SW 1271 (cell line): ENCODE data around the gene USP6NL.

Source experiments
- DNase-seq, 2 experiments: peaks; one replicate each; lab custom pipeline; 2025; lab: John Stamatoyannopoulos, UW

USP6NL gene

DNA sequence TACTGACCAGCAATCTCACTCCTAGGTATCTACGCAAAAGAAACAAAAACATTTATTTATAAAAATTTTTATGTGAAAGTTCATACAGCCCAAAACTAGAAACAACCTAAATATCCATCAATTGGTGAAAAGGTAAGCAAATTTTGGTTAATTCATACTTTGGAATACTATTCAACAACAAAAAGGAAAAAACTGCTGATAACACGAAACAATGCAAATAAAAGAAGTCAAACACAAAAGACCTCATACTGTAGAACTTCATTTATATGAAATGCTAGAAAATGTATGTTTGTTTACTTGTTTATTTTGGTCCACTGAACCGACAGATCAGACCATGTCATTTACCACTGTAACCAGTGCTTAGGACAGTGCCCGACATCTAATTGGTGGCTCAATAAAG lies 60.3 kb downstream of the USP6NL start:
- no peak for DNase-seq

- no peak for DNase-seq
Measured at GRCh38 chr10:11548768-11549099, 62.7 kb downstream of the USP6NL start.

DNA sequence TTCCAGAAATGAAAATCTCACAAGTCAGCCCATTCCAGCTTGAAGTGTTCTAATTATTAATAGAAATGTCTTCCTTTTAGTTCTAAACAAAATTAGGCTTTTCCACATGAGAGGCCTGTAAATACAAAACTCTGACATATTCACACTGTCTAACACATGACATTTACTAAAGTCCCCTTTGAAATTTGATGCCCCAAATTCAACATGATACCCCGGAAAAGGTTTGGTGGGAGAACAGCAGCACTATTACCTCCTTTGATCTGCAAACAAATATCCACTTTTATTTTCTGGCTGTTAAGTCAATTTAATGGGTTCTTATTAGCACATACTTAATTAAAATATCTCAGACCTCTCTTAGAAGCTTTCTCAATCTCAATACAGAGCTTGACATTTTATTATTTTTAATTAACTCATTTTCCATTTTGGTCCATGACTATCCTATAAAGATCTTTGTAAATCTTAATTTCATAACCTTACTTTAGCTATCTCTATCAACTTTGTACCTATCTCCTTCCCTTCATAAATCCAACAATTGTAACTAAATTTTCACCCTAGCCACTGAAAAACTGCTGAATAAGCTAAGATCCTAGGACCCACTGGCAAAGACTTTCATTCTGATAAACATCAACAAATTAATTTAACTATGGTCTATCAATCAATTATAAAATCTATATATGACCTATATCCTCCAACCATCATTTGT lies 63.2 kb downstream of the USP6NL start:
- DNase-seq, result no peak

DNA sequence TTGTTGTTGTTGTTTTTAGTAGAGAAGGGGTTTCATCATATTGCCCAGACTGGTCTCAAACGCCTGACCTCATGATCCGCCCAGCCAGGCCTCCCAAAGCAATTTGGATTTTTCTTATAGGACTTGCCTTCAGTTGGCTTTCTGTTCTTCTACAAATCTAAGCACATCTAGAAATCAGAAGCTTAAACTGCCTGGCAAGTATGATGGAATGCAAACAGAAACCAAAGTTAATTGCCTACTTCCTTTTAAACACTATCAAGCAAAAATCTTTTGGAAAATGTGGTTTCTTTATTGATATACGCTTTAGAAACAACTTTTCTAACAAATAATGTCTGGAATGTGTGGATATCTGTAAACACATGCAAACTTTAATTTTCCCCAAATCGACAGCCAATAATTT lies 64.9 kb downstream of the USP6NL start:
- no peak for DNase-seq

DNA sequence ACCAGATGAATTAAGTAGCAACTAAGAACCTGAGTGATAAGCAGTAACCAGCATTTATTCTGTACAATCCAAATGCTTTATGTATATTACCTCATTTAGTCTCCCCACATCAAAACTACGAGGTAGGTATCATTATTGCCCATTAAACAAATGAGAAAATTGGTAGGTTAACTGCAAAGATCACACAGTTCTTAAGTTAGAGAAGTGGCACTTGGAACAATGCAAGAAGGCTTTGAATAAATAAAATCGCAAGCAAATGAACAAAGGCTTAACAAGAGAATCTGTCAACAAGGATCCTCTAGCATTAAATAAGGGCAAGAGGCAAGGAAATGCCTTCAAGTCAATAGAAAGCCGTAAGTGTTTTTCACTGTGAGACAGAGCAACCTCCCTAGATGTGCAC lies 70.2 kb downstream of the USP6NL start:
- DNase-seq, result no peak

- DNase-seq, result no peak
Measured at GRCh38 chr10:11539191-11539868, 72.1 kb downstream of the USP6NL start.

DNA sequence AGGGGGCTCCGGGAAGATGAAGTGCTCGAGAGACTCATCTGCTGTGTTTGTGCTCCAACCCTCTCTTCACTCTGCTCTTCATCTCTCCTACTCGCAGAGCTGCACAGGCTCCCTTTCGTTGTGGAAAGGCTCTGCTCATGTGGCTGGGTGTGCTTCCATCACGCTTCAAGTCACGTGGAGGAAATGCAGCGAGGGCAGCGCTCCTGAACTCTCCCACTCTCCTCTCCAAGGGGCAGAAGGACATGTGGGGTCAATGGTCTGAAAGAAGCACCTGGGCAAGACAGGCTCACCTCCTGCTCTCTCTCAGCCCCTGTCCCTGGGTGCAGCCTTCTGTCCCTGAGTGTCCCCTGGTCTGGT lies 72.6 kb downstream of the USP6NL start:
- no peak for DNase-seq

GRCh38 chr10:11536228-11536627 lies 75.2 kb downstream of the USP6NL start:
- no peak for DNase-seq

DNA sequence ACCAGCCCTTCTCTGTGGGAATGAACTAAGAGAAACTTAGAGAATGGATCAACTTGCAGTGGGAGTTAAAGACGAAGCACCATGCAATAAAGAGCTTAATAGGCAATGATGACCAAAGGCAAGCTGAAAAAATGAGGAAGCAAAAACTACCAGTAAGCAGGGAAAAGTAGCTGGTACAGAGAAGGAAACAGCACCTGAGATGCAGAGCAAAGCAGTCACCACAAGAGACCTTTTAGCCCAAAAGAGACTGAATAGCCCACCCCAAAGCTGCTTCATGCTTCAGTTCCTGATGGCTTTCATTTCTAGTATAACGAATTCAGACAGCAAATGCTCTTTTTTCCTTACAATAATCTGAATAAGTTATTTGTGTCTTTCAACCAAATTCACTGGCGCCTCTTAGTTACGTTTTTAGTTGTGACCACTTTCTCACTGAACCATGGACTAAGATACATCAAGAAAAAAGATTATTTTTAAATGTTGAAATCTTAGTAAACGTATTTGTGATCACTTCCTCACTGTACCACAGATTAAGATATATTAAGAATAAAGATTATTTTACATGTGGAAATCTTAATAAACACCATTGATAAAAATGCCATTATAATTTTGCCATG lies 76.0 kb downstream of the USP6NL start:
- no peak for DNase-seq

GRCh38 chr10:11533328-11533781 lies 78.1 kb downstream of the USP6NL start:
- DNase-seq, result peak in 1 of 2 experiments; percentile 4

- no peak for DNase-seq
Measured at GRCh38 chr10:11532306-11532705, 79.1 kb downstream of the USP6NL start.

DNA sequence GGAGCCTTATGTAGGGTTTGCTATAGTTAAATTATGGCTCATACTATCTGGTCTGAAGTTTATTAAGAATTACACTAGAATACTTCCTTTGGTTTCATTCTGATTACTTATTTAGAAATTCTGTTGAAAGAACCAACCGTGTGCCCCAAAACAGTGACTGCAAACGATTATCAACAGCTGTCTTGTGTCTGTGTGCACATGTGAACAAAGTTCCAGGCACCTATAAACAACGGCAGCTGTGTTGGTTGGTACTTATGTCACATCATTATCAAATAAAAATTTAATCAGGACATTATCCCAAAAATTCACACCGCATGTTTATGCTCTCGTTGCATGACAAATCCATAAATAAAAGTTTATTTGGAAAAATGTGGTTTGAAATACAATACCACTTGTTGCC lies 80.6 kb downstream of the USP6NL start:
- no peak for DNase-seq

DNA sequence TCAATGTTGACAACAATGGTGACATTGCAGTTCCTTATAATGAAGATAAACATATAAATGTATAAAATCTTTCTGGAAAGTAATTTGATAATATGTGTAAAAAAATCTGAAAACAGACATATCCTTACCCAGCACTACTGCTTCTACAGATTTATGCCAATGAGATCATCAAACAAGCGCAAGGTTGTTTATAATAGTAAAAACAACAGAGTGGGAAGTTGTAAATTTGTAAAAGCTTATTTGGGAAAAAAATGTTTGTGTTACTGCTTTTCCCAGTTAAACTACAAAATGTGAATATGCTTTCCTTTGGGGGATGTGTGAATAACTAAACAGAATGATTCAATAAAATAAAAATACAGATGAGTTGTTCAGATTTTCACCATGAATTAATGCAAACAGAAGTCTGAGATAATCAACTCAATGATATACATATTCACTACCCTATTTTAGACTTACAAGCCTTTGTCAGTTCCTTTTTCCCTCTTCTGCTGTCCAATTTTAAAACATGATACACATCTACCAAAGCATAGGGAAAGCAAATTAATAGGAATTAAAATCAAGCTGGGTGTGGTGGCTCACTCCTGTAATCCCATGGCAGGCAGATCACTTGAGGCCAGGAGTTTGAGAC lies 82.1 kb downstream of the USP6NL start:
- DNase-seq, result no peak

DNA sequence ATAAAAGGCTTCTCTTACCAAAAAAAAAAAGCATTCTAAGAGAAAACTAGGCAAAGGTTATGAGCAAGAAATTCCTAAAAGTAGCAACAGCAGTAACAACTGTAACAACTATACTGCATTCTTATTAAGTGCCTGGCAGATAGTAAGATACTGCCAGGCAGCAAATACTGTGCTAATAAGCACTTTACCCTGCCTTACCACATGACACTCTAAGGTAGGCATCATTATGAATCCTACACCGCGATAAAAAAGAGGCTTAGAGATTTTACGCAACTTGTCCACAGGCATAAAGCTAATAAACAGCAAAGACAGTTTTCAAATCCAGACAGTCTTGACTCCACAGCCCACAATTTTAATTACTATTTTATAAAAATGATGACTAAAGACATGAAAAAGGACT lies 83.2 kb downstream of the USP6NL start:
- no peak for DNase-seq

DNA sequence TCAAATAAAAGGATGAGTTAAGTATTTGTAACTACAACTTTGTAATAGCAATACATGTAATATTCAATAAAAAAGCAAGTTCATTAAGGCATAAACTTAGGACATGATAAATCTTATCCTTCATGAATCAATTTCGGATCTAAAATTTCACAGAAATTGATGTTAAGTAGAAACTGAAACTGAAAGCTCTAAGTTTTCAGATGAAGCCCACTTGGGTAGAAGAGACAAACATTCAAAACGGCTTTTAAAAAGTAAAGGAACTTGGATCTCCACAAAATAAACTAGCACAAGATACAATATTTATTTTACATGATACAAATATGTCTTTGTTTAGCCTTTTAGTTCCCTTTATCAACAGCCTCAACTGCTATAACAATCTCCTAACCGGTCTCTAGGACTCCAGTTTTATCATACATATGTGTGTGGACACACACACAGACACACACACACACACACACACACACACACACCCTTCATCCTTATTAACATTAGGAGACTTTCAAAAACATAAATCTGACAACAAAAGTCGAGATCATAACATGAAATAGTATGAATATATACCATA lies 83.7 kb downstream of the USP6NL start:
- DNase-seq, result no peak

- DNase-seq, result no peak
Measured at GRCh38 chr10:11527068-11527467, 84.4 kb downstream of the USP6NL start.

DNA sequence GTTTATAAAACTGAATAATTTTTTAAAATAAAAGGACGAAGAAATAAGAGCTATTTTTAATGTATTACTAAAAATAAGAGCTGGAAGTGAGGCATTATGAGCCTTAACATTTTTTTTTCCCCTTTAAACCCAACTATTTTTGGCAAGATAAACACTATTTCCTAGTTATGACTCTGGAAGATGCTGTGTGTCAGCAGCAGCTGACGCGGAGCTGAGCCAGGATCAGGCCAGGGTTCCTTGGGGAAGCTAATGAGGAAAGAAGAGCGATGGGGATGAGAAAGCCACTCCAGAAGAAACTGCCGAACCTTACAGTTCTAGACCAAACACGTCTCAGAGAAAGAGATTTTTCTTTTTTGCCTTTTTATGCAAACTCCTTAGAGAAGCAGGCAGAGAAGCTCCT lies 85.9 kb downstream of the USP6NL start:
- DNase-seq, result no peak

GRCh38 chr10:11522821-11523245 lies 88.6 kb downstream of the USP6NL start:
- no peak for DNase-seq

DNA sequence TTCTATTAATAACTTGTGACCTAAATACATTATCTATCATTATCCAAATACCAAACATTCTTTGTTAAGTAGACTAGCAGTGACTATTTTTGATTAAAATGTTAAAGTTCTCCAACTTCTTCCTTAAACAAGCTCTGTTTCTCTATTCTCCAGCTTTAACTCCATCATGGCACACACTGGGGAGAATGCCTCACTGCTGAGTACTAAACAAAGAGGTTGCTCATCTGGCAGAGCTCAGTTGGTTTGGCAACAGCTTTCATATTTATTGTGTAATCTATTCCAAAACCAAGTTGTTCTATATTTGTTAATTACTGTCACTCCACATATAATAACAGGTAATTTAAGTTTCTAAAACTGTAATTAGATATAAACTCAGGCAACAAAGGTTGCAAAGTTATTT lies 89.6 kb downstream of the USP6NL start:
- no peak for DNase-seq

GRCh38 chr10:11520892-11521291 lies 90.6 kb downstream of the USP6NL start:
- no peak for DNase-seq

DNA sequence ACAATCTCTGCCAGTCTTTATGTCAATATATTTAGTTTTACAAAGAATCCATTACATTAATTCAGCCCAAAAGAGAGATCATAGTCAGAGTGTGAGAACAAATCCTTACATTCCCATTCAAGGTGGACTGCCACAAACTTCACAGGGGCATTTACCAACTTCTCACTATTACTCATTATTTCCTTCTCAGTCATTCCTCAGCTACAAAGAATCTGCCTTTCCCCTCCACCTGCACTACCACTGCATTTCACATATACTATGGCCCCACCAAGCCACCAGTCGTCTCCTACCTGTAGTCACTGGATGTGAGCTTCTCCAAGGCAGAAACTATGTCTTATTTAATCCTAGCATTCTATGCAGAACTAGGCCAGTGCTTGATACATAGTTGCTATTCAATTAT lies 94.3 kb downstream of the USP6NL start:
- no peak for DNase-seq

DNA sequence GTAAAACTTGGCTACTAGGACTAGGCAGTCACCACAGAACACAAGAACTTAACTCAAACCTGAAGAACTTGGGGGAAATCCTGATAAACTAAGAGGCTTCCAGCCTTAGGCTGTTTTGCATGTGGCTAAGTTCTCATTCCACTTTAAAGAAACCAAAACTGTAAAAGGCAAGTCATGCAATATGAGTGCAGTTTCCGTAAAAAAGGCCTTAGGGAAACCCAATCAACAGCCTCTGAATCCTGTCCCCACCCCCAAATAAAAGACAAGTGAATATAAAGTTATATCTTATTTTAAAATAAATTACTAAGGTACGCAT lies 95.1 kb downstream of the USP6NL start:
- no peak for DNase-seq
